Hepatocyte (in vitro differentiated cells): ENCODE results near the gene PEX11A. TPM values are rescaled to one million over a fixed set of nuclear protein-coding genes. Genes with fewer than 3 reads are reported as not detected.
A peak's percentile ranks its signal among the peaks of the same experiment; 100 is the strongest.

Experiments used
- DNase-seq: peaks from one replicate; pipeline ENCODE4 v3.0.0-alpha.2; 2016; ENCODE audit warnings: low spot score
- H2AFZ ChIP-seq: fragments of 200-600 bp; sonication (generic); 2 replicates; pipeline ENCODE4 v1.6.0; 2016; ENCODE audit warnings: antibody characterized with exemption, mild to moderate bottlenecking
- H3K27ac ChIP-seq: fragments of 200-600 bp; sonication (generic); 2 replicates; pipeline ENCODE4 v1.5.1; 2016; ENCODE audit warnings: mild to moderate bottlenecking
- H3K27me3 ChIP-seq: fragments of 200-600 bp; sonication (generic); 2 replicates; pipeline ENCODE4 v1.6.1; 2016
- H3K36me3 ChIP-seq: fragments of 200-600 bp; sonication (generic); replicated peaks from 2 replicates; pipeline ENCODE4 v1.5.1; 2016; ENCODE audit warnings: low read depth; ENCODE audit not compliant: insufficient read depth
- H3K4me1 ChIP-seq: fragments of 200-600 bp; sonication (generic); 2 replicates; pipeline ENCODE4 v1.5.1; 2016; ENCODE audit warnings: mild to moderate bottlenecking, moderate library complexity; ENCODE audit not compliant: insufficient read depth
- H3K4me2 ChIP-seq: fragments of 200-600 bp; sonication (generic); 2 replicates; pipeline ENCODE4 v1.6.0; 2016
- H3K4me3 ChIP-seq: fragments of 200-600 bp; sonication (generic); 2 replicates; pipeline ENCODE4 v1.5.1; 2016; ENCODE audit warnings: mild to moderate bottlenecking
- H3K79me2 ChIP-seq: fragments of 200-600 bp; sonication (generic); 2 replicates; pipeline ENCODE4 v1.6.0; 2017; ENCODE audit warnings: mild to moderate bottlenecking
- H3K9me2 ChIP-seq: fragments of 200-600 bp; sonication (generic); replicated peaks from 2 replicates; pipeline ENCODE4 v1.6.0; 2017; ENCODE audit warnings: mild to moderate bottlenecking; ENCODE audit not compliant: insufficient read depth
- H3K9me3 ChIP-seq: fragments of 200-600 bp; sonication (generic); 2 replicates; pipeline ENCODE4 v1.5.1; 2016; ENCODE audit warnings: low read depth, mild to moderate bottlenecking
- H4K20me1 ChIP-seq: fragments of 200-600 bp; sonication (generic); 2 replicates; pipeline ENCODE4 v1.6.0; 2016; ENCODE audit warnings: mild to moderate bottlenecking; ENCODE audit not compliant: insufficient read depth, poor library complexity, severe bottlenecking
- CTCF ChIP-seq: fragments of 200-600 bp; sonication (generic); IDR thresholded peaks from 2 replicates; pipeline ENCODE4 v1.5.1; 2016; ENCODE audit warnings: antibody characterized with exemption, mild to moderate bottlenecking; ENCODE audit not compliant: poor library complexity
- EZH2 ChIP-seq: fragments of 200-600 bp; sonication (generic); IDR thresholded peaks from 2 replicates; pipeline ENCODE4 v1.6.1; 2016; ENCODE audit warnings: antibody characterized with exemption, mild to moderate bottlenecking, borderline replicate concordance
- EZH2phosphoT487 ChIP-seq: fragments of 200-600 bp; sonication (generic); IDR thresholded peaks from one replicate; pipeline ENCODE4 v1.6.1; 2018; ENCODE audit warnings: antibody characterized with exemption, mild to moderate bottlenecking, low read depth, moderate library complexity; ENCODE audit not compliant: unreplicated experiment, severe bottlenecking
- WGBS: methylation state at CpG from one replicate; pipeline ENCODE4 v1.1.6; 2016; ENCODE audit warnings: low lambda C conversion rate; ENCODE audit errors: missing lambda C conversion rate; 5-methylcytosine and 5-hydroxymethylcytosine counted together
- polyA plus RNA-seq: library from polyadenylated mRNA; unstranded; fragments of >200 nt; fragmentation: Nextera tagmentation; extraction: Ambion mirVana; gene quantifications from 2 replicates; pipeline ENCODE4 v1.2.1, GENCODE V29; 2016
- total RNA-seq: library from RNA; depleted of rRNA; stranded (reverse); fragments of >200 nt; gene quantifications from 2 replicates; pipeline ENCODE4 v1.2.3, GENCODE V29; 2014

PEX11A gene
- total and polyA plus RNA-seq, 2 experiments from 2014 or later = 10.0 to 10.7 TPM

- DNase-seq = no peak
- Histone ChIP-seq H3K4me3 (no peak overlapping the region), H4K20me1 (no peaks in the 10 kb centered on the region), H2AFZ (no peak overlapping the region), H3K27ac (no peak overlapping the region), H3K36me3 (no peaks in the 10 kb centered on the region), H3K4me1 (peaks cover 12% of the 10 kb centered on the region), H3K9me2 (no peaks in the 10 kb centered on the region), H3K79me2 (no peaks in the 10 kb centered on the region), H3K4me2 (no peak overlapping the region), H3K9me3 (no peaks in the 10 kb centered on the region), H3K27me3 (no peaks in the 10 kb centered on the region)
- 90% methylated on average over 12 of the region's 13 CpGs for WGBS
- TF ChIP-seq EZH2 (no peak), EZH2phosphoT487 (no peak), CTCF (no peak)
Measured at GRCh38 chr15:89666858-89667705, 23.5 kb downstream of the PEX11A start.

GRCh38 chr15:89666184-89666857 is 24.2 kb downstream of the PEX11A start:
- TF ChIP-seq CTCF (no peak), EZH2phosphoT487 (no peak), EZH2 (no peak)
- H3K4me1 ChIP-seq = peaks cover 12% of the 10 kb centered on the region
- no peaks in the 10 kb centered on the region for H4K20me1 ChIP-seq
- H3K4me2 ChIP-seq = peak overlapping the region; percentile 84
- H3K27ac ChIP-seq = peak overlapping the region; percentile 79
- H3K9me2 ChIP-seq = no peaks in the 10 kb centered on the region
- no peaks in the 10 kb centered on the region for H3K27me3 ChIP-seq
- H3K4me3 ChIP-seq = no peak overlapping the region
- no peaks in the 10 kb centered on the region for H3K9me3 ChIP-seq
- 91% methylated on average over 8 of the region's 8 CpGs for WGBS
- peak overlapping the region; percentile 97 for H2AFZ ChIP-seq
- DNase-seq = no peak
- H3K79me2 ChIP-seq = no peaks in the 10 kb centered on the region
- no peaks in the 10 kb centered on the region for H3K36me3 ChIP-seq

GRCh38 chr15:89665449-89666181 is 24.9 kb downstream of the PEX11A start:
- no peaks in the 10 kb centered on the region for H3K27me3 ChIP-seq
- no peaks in the 10 kb centered on the region for H3K9me3 ChIP-seq
- peak; percentile 74 for DNase-seq
- peak overlapping the region; percentile 97 for H2AFZ ChIP-seq
- peaks cover 12% of the 10 kb centered on the region for H3K4me1 ChIP-seq
- no peaks in the 10 kb centered on the region for H3K79me2 ChIP-seq
- H3K27ac ChIP-seq = peak overlapping the region; percentile 79
- H4K20me1 ChIP-seq = no peaks in the 10 kb centered on the region
- 10% methylated on average over 39 of the region's 72 CpGs for WGBS
- H3K4me2 ChIP-seq = peak overlapping the region; percentile 84
- H3K4me3 ChIP-seq = no peak overlapping the region
- no peaks in the 10 kb centered on the region for H3K9me2 ChIP-seq
- TF ChIP-seq CTCF = no peak
- TF ChIP-seq EZH2 = no peak
- no peaks in the 10 kb centered on the region for H3K36me3 ChIP-seq
